NK-92 treated with Interleukin-12 subunit alpha and Interleukin-12 subunit beta, amount 100 ng/mL, for 24 hours (cell line): ENCODE results near the gene TMEM204.

Experiments
- DNase-seq: peaks from one replicate; lab custom pipeline; 2025; lab: John Stamatoyannopoulos, UW

TMEM204 gene

DNA sequence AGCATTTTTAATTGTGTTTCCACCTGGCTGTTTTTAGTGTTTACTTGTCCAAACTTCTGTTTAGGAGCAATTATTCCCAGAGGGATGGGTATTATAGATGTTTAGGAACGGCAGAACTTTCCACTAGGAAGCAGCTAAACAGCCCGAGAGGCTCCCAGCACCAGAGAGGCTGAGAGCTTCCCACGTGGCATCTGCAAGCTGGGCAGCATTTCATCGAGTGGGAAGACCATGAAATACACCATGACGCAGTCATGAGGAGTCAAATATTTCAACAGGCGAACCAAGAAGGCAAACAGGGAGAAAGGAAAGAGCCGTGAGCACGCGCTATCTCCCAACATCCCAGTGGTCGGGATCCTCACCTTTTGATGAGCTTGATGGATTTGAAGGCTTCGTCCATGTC is 24.1 kb downstream of the TMEM204 start:
- DNase-seq = no peak

DNA sequence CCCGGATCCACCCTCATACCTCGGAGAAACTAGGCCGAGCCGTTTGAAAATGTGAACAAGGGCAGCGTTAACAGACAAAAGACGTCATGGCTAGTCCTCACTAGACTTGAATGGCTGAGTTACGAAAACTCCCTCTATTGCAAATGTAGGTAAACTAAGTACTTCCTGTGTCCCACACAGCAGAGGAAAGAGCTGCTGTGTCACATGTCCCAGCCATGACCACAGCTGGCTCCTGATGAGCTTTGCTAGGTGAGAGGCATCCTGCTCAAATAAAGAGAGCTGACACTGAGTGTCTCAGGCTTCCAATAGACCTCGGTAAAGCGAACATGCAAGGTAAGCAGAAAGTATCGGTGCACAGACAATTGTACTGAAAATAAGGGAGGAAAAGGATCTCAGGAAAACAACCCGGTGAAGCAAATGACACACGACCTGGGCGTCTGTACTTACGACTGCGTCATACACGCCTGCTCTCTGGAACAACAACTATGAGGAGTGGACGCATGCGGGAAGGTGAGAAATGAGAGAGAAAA is 26.0 kb downstream of the TMEM204 start:
- DNase-seq = peak; percentile 9

DNA sequence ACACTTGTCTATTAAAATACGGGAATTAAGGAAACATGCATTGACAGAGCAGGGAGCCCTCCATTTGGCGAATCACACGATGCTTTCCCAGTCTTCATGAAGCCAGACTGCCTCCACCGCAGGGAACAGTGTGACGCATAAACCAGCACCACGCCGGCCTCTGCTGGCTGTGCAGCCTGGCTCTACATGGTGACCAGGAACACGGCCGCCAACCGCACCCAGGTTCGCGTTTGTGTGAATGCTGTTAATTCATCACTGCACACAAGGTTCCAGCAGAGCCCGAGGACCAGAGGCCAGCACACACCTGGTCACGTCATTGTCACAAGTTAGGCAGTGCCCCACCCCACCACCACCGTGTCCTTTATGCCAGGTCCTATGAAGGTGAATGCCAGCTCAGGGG is 26.7 kb downstream of the TMEM204 start:
- DNase-seq = no peak

DNA sequence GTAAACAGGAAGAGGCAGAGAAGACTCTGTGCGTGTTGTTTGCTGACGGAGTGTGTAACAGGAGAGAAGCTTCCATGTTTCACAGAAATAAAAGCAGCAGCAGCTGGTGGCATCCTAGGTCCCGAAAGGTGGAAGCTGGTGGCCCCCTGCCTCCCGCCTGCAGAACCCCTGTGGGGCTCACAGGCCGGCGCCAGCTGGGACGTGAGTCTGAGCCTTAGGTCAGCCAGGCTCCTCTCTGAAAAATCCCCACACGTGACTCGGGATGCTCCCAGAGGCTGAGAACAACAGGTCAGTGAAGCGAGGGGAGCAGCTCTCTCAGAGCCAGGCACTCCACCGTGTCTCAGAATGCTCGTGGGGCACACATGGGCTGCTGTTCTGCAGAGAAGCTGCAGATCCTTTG is 27.4 kb downstream of the TMEM204 start:
- no peak for DNase-seq

DNA sequence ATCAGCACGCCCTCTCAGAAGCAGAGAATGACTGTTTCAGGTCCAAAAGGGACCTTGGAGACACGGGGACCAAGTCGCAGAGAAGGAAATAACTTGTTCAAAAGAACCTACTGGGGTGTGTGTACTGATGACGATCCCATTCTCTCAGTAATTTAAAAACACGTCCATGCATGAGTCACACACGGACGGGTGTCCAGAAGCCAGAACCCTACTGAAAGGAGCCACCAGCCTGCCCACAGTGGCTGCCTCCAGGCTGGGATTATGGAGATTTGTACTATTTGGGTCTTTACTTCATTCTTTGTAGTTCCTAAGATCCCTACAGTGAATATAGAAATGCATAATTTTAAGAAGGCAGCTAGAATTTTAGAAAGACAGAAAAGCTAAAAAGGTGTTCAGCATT is 27.8 kb downstream of the TMEM204 start:
- DNase-seq = no peak

DNA sequence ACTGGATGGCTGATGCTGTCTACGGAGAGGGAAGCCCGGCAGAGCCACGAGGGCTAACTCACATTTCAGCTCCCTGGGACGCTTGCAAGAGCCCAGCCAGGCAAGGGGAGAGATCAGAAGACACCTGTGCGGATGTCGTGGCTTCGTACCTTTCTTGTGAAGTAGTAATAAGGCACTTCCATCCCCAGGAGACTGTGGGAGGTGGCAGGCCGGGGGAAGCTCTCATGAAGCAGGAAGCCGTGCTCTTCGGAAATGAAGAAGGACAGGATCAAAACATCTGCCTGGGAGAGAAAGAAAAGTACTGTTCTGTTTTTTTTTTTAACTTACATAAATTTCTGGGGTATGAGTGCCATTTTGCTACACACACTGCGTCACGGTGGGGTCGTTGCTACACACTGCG is 28.4 kb downstream of the TMEM204 start:
- no peak for DNase-seq

DNA sequence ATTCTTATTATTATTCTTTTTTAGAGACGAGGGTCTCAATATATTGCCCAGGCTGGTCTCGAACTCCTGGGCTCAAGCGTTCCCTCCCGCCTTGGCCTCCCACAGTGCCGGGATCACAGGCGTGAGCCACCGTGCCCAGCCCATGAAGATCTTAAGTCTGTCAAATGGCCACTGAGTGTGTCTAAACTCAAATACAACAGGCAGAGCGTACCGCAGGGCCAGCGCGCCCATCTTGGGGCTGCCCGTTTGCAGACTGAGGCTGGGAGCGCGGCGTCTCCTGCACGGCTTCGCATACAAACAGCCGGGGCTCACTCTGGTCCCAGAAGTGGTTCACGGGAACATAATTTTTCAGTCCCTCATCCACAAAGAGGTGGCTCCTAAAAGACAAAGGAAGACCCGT is 30.3 kb downstream of the TMEM204 start:
- DNase-seq = no peak

DNA sequence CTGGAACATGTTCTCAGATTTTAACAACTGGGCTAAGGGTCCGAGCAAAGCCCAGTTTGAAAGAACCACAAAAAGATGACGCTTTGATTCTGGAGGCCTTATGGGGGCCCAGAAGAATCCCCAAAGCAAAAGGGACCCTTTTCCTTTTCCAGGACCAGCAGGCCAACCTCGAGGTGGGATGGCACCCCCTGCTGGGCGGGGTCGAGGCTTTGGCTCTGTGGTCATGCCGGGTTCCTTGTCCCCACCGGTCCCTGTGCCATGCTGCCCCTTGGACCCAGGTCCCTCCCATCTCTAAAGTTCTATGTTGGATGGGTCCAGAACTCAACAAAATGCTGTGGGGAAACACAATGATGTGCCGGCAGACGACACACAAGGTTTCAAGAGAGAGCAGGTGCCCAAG is 30.9 kb downstream of the TMEM204 start:
- DNase-seq = no peak

DNA sequence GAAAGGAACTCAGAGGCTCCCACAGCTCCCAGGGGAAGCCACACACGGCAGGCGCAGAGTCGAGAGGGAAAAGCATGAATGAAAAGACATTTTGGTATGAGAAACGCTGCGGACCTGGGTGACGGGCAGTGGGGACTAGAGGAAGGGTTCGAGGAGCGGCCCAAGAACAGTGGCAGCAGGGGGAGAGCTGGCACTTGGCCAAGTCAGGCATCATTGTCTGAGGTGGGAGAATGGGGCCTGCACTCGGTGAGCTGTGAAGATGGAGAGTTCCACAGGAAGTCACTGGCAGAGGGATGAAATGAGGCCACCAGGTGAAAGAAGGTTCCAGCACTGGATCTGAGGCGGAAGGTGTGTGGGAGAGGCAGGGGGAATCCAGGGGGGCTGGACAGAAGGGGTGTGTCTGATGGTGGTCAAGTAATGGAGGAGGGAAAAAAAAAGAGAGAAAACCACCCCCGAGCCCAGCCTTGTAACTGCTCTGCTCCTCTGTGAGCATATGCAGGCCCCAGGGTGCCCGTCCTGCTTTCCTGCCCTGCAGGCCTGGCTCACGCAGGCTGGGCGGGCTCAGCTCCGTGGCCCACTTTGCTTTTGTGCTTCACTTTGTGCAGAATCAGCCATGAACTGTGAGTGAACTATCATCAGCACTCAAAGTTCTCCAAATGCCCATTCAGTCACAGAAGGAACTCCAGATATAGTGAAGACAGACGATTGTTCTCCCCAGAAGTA is 31.8 kb downstream of the TMEM204 start:
- DNase-seq = no peak

DNA sequence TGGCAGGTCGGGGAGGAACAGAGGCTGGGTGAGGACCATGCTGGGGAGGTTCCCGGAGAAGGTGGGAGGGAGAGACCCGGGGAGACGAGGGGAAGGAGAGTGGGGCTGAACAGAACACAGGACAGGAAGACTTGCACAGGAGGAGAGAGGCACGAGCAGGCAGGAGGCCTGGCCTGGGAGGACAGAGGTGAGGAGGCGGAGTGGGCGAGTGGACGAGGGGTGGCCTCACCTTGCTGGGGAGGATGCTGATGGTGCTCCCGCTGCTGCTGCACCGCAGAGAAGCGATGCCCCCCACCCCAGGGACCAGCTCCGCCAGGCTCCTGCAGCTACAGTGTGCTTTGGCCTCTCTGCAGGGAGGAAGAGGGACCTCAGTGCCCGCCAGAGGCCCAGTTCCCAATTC is 34.5 kb downstream of the TMEM204 start:
- no peak for DNase-seq

DNA sequence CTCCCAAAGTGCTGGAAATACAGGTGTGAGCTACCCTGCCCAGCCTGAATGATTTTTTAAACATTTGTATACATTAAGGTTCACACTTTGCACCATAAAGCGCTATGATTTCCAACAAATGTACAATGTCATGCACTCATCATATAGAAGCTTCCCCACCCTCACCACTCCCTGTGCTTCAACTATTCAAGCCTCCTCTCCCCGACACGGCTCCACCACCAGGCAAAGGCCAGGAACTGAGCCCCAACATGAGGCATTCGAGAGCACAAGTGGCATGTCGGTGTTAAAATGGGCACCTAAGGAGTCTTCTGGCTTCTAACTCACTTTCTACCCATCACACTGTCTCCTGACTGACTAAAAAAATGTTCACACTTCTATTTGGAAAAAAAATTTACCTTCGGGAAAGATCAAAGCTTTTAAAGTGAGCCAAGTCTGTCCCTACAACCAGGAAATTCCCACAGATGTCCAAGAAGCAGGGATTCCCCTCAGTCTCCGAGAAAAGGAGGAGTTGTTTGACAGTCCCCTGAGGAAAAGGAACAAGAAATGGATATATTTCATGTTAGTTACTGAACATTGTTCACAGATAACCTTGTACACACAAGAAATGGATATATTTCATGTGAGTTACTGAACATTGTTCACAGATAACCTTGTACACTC is 37.7 kb downstream of the TMEM204 start:
- no peak for DNase-seq

DNA sequence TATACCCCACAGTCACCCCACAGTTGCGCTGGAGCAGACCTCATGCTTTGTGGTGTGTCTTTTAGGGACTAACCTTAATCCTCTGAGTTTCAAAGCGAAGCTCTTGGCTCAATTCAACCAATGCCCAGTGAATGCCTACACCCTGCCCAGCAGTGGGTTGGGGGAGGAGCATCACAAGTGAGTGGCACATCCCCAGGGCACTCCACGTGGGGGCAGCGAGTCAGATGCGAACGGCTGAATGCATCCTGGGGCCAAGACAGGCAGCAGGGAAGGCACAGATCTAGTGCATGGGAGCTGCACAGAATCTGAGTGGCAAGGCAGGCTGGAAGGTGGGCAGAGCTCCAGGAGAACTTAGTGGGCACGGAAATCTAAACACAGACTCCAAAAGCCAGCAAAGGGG is 39.2 kb downstream of the TMEM204 start:
- no peak for DNase-seq

DNA sequence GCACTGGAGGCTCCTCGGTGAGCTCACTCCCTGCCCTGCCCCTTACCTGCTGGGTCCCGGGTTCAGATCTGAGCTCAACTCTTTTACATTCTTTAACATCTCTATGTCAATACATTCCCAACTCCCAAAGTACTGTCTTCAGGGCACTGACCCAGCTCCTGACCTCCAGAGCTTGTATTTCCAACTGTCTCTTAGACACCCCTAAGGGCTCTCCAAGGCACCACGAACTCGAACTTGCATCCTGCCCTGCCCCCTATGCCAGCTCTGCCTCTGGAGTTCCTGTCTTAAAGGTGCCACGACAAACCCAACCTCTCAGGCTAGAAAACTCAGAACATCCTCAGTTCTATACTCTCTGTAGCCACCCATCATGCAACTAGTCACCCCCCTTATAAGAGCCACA is 39.8 kb downstream of the TMEM204 start:
- no peak for DNase-seq

DNA sequence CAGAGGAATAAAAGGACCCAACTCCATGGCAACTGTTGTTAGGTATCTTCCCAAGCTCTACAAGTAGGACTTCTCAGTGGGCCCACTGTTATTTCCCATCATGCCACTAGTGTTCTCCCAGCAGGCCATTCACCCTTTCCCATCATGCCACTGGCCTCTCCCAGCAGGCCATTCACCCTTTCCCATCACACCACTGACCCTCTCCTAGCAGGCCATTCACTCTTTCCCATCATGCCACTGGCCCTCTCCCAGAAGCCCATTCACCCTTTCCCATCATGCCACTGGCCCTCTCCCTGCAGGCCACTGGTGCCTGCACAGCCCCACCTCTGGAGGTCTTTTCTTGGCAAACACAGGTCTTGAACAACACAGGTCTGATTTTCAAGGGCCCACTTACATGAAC is 42.1 kb downstream of the TMEM204 start:
- no peak for DNase-seq

DNA sequence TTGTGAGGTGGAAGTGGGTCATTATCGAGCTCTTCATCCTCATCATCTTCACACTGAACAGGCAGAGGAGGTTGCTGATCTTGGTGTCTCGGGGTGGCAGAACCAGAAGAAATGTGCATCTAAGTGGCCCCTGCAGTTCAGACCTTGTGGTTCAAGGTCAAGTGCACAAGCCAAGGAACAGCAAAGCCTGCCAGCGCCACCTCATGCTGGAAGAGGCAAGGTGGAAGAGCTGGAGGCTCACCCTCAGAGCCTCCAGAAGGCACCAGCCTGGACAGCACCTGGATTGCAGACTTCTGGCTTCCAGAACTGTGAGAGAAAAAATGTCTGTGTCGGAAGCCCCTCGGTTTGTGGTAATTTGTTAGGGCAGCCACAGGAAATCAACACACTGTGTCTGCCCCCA is 45.7 kb downstream of the TMEM204 start:
- no peak for DNase-seq

DNA sequence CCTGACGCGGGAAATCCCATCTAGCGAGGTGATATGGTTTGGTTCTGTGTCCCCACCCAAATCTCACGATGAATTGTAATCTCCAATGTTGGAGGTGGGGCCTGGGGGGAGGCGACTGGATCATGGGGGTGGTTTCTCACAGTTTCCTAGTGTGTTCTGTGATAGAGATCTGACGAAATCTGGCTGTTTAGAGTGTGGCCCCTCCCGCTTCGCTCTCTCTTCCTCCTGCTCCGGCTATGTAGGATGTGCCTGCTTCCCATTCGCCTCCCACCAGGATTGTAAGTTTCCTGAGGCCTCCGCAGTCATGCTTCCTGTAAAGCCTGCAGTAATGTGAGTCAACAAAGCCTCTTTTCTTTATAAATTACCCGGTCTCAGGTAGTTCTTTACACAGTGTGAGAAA is 46.8 kb downstream of the TMEM204 start:
- DNase-seq = no peak

DNA sequence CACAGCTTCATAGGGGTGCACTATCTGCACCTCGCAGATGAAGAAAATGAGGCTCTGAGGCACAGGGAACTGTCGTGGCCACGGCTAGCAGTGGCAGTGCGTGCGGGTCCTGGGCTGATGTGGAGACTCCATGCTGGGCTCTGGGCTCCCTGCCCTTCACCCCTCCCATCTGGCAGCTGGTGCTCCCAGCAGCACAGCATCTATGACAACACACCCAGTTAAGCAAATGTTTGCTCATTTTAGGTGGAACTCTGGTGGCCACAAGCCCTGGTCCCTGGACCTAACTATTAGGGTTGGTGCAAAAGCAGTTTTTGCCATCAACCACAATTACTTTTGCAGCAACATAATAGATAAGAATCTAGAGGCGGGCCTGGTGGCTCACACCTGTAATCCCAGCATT is 47.5 kb downstream of the TMEM204 start:
- no peak for DNase-seq

DNA sequence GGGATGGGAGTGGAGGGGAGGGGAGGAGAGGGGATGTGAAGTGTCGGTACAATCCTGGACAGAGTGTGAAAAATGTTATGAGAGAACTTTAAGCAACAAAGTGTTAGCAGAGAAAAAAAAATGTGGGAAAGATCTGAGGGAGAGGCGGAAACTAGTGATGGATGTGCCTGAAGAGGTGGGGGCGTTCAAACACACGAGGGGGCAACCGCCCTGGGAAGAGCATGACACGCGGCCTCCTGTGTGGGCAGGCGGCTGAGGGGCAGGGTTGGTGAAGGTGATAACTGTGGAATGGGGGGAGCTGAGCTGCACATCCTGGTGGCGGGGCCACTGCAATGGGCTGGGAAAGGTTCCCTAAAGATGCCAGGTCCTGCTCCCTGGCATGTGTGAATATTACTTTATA is 48.3 kb downstream of the TMEM204 start:
- DNase-seq = no peak

DNA sequence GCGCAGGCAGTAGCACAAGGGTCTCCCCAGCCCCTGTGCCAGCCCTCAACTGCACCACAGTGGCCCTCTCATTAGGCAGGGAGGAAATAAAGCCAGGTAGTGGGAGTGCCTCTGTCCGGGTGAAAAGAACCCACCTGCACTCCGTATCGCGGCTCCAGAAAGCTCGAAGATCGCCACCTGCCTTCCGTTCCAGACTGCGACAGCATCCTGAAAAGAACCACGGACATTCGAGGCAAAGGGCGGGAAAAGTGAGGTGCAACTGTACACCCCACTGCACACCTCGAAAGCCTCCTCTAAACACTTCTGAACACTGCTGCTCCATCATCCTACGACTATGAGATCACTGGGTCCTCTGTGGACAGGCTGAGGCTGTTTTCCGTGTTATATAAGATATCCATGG is 49.7 kb downstream of the TMEM204 start:
- no peak for DNase-seq

DNA sequence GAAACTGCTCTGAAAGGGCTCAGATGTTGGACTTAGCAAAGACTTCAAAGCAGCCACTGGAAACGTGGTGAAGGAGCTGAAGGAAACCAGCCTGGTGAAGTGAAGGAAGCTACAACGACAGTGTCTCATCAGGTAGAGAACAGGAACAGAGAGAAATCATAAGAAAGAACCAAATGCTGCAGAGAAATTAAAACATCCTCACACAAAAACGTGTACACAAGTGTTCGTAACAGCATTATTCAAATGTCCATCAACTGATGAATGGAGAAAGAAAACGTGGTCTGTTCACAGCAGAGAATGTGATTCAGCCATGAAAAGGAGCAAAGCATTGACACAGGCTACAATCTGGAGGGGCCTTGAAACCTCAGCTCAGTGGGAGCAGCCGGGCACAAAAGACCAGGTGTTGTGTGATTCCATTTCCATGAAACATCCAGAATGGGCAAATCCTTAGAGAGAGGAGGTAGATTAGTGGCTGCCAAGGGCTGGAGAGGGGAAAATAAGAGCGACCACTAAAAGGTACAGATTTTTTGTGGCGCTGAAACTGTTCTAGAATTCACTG is 51.5 kb downstream of the TMEM204 start:
- no peak for DNase-seq

DNA sequence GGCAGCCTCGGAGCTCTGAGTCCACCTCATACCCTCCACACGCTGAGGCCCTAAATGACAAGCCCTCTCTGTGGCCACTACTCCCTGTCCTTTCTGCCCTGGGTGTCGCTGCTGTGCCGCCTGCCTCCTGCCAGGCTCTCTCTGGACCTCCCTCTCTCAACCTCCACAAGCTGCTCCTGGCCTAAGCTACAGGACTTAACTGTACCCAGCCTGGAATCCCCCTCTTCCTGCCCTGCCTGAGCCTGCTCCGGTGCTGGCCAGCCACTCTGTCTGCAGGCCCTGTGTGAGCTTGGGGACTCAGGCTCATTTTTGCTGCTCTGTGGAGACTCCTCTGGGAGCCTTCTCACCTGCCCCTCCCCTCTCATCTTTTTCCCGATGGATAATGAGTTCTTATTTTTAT is 56.9 kb downstream of the TMEM204 start:
- no peak for DNase-seq

DNA sequence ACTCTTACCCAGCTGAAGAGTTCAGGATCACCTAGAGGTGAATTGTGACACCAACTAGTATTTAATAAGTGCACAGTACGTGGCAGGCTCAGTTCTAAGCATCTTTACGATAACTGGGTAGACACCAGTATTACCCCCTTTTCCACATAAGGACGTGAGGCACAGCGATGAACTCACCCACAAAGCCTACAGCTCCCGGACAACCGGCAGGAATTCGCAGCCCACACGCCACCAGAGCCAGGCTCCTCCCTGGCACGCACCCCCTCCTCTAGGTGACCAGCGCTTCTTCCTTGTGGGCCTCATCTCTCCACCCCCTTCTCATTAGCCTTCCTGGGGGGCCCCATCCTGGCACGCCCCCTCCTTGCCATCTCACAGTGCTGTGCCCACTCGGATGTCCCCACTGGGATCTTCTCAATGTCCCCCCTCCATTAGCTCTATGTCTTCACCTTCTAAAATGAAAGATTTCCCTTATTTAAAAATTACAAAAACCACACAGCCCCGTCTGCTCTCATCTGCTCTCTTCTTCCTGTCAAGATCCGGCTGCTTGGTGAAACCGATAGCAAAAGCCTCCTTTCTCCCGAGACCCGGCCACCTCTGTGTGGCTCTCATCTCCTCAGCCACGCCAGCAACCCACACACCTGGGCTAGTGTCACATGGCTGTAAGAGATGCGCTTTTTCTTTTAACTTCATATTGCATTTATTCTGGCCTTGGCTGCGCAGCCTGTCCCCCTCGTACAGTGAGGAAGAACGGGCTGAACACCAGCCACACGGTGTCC is 57.7 kb downstream of the TMEM204 start:
- DNase-seq = no peak

DNA sequence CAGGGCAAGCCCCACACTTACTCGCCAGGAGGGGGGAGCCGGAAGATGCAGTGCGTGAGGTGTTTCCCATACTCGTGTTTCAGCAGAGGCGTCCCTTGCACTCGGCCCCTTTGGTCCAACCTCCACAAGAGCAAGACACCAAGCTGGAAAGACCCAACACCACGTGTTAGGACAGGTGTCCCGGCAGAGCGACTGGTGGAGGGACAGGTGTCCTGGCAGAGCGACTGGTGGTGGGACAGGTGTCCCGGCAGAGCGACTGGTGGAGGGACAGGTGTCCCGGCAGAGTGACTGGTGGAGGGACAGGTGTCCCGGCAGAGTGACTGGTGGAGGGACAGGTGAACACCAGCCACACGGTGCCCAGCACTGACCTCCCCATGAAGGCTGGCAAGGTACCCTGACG is 59.0 kb downstream of the TMEM204 start:
- DNase-seq = no peak
